CD8-positive, alpha-beta memory T cell (primary cell): ENCODE results near the gene FOXC1. TPM values are rescaled to one million over a fixed set of nuclear protein-coding genes. Genes with fewer than 3 reads are reported as not detected.

Experiments used
- CTCF ChIA-PET: fragments of 350-600 bp; sonication (Branson Sonifier 250); formaldehyde crosslinking; loops from one replicate; lab custom pipeline; 2021; ENCODE audit warnings: antibody characterized with exemption; lab: Charles Lee
- POLR2A ChIA-PET: fragments of 350-600 bp; sonication (Branson Sonifier 250); formaldehyde crosslinking; loops from one replicate; lab custom pipeline; 2021; ENCODE audit warnings: antibody characterized with exemption; lab: Charles Lee
- DNase-seq, 5 donors: peaks; one replicate each; pipeline versions ENCODE4 v3.0.0 to v3.0.0-alpha.2; 2020 to 2022; ENCODE audit warnings: mixed read lengths in 1 of 5
- H3K27ac ChIP-seq: one replicate; pipeline ENCODE4 v1.7.0; 2013; ENCODE audit warnings: low read depth, mild to moderate bottlenecking, low read length, moderate library complexity
- H3K27me3 ChIP-seq: 2 replicates; pipeline ENCODE4 v1.7.0; 2013; ENCODE audit warnings: low read length, mild to moderate bottlenecking; ENCODE audit not compliant: insufficient read depth, poor library complexity, severe bottlenecking
- H3K36me3 ChIP-seq: 2 replicates; pipeline ENCODE4 v1.7.0; 2013; ENCODE audit warnings: mild to moderate bottlenecking, low read length, moderate library complexity; ENCODE audit not compliant: insufficient read depth
- H3K4me1 ChIP-seq: 2 replicates; pipeline ENCODE4 v1.7.0; 2013; ENCODE audit warnings: mild to moderate bottlenecking, low read length, moderate library complexity; ENCODE audit not compliant: insufficient read depth
- H3K4me3 ChIP-seq: 2 replicates; pipeline ENCODE4 v1.7.0; 2013; ENCODE audit warnings: mild to moderate bottlenecking, low read length
- H3K9me3 ChIP-seq: 2 replicates; pipeline ENCODE4 v1.7.0; 2013; ENCODE audit warnings: mild to moderate bottlenecking, low read length
- H3K27ac Mint-ChIP-seq, 8 donors: one replicate each; pipeline ENCODE4 v1.8.0; 2020 to 2021; ENCODE audit warnings: mixed read lengths in 8 of 8, mild to moderate bottlenecking in 6 of 8, inconsistent platforms in 3 of 8, moderate library complexity in 3 of 8
- H3K27me3 Mint-ChIP-seq, 2 donors: one replicate each; pipeline ENCODE4 v1.8.0; 2020 to 2021; ENCODE audit warnings: mixed read lengths in 2 of 2, mild to moderate bottlenecking in 1 of 2, moderate library complexity in 1 of 2
- H3K36me3 Mint-ChIP-seq, 3 donors: one replicate each; pipeline ENCODE4 v1.8.0; 2020 to 2021; ENCODE audit warnings: mixed read lengths in 3 of 3, inconsistent platforms in 1 of 3, mild to moderate bottlenecking in 1 of 3
- H3K4me1 Mint-ChIP-seq, 3 donors: one replicate each; pipeline ENCODE4 v1.8.0; 2020 to 2021; ENCODE audit warnings: mixed read lengths in 3 of 3, inconsistent platforms in 1 of 3, mild to moderate bottlenecking in 1 of 3
- H3K4me3 Mint-ChIP-seq, 7 donors: one replicate each; pipeline ENCODE4 v1.8.0; 2020 to 2021; ENCODE audit warnings: mixed read lengths in 7 of 7, mild to moderate bottlenecking in 6 of 7, moderate library complexity in 4 of 7, inconsistent platforms in 2 of 7
- H3K9me3 Mint-ChIP-seq, 5 donors: one replicate each; pipeline ENCODE4 v1.8.0; 2020 to 2022; ENCODE audit warnings: mixed read lengths in 5 of 5, mild to moderate bottlenecking in 3 of 5, moderate library complexity in 2 of 5, inconsistent platforms in 1 of 5
- polyA plus RNA-seq: library from polyadenylated mRNA; unstranded; fragments of 300-500 nt; fragmentation: Illumina TruSeq; gene quantifications from one replicate; pipeline ENCODE4 v1.2.3, GENCODE V29; 2021
- total RNA-seq, 2 experiments: library from RNA; stranded (reverse); gene quantifications; one replicate each; pipeline ENCODE4 v1.2.3, GENCODE V29; 2021

The FOXC1 gene
- total and polyA plus RNA-seq, 3 experiments from 2014 or later = not detected

- Histone ChIP-seq H3K4me1 (no peaks in the 10 kb centered on the region), H3K27me3 (no peaks in the 10 kb centered on the region), H3K27ac (no peak overlapping the region), H3K4me3 (no peak overlapping the region), H3K36me3 (no peaks in the 10 kb centered on the region), H3K9me3 (no peaks in the 10 kb centered on the region)
- H3K27ac Mint-ChIP-seq = no peak overlapping the region
- POLR2A ChIA-PET = no interaction called here
- peaks cover 0 to 2% (median 0%) of the 10 kb centered on the region in 3 donors for H3K4me1 Mint-ChIP-seq
- CTCF ChIA-PET = no interaction called here
- H3K36me3 Mint-ChIP-seq = peaks cover 0 to 7% (median 5%) of the 10 kb centered on the region in 3 donors
- H3K9me3 Mint-ChIP-seq = no peaks in the 10 kb centered on the region
- H3K27me3 Mint-ChIP-seq = no peaks in the 10 kb centered on the region
- DNase-seq = no peak
- no peak overlapping the region for H3K4me3 Mint-ChIP-seq
Measured at GRCh38 chr6:1658212-1659005, 48.7 kb downstream of the FOXC1 start.

GRCh38 chr6:1659816-1660215, 50.1 kb downstream of the FOXC1 start:
- Mint-ChIP-seq H3K9me3 (no peaks in the 10 kb centered on the region), H3K27me3 (no peaks in the 10 kb centered on the region), H3K4me1 (peaks cover 0 to 2% (median 0%) of the 10 kb centered on the region in 3 donors), H3K36me3 (peaks cover 0 to 7% (median 5%) of the 10 kb centered on the region in 3 donors), H3K27ac (no peak overlapping the region), H3K4me3 (no peak overlapping the region)
- no peak for DNase-seq
- ChIA-PET POLR2A (no interaction called here), CTCF (interaction anchor here (0.6 kb wide), 1 partner anchor 36 kb away, joined by 3 read pairs; no protein-coding TSS in a partner anchor)
- no peaks in the 10 kb centered on the region for H3K36me3 ChIP-seq
- no peak overlapping the region for H3K27ac ChIP-seq
- H3K4me1 ChIP-seq = no peaks in the 10 kb centered on the region
- H3K9me3 ChIP-seq = no peaks in the 10 kb centered on the region
- H3K4me3 ChIP-seq = no peak overlapping the region
- no peaks in the 10 kb centered on the region for H3K27me3 ChIP-seq

DNA sequence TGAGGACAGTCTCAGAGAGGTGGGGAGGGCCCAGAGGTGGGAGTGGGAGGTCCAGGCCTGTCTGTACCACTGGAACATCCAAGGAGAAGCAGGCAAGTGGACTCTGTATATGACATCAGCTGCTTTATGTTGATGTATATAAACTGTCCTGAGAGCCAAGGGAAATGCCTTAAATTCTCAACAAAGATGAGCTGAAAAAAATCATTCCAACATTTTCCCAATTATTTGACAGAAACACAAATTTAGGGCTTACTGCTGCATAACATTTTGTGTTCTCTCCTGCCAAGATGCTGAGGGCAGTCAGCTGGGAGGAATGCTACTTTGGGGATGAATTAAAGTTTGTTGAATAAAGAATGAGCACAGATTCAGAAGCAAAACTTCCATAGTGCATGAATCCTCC, 52.8 kb downstream of the FOXC1 start:
- Histone ChIP-seq H3K9me3 (no peaks in the 10 kb centered on the region), H3K27me3 (no peaks in the 10 kb centered on the region), H3K36me3 (no peaks in the 10 kb centered on the region), H3K27ac (no peak overlapping the region), H3K4me1 (no peaks in the 10 kb centered on the region), H3K4me3 (no peak overlapping the region)
- H3K9me3 Mint-ChIP-seq = no peaks in the 10 kb centered on the region
- no peak for DNase-seq
- ChIA-PET POLR2A (no interaction called here), CTCF (no interaction called here)
- peak overlapping the region in 1 of 8 donors; percentile 16 for H3K27ac Mint-ChIP-seq
- no peaks in the 10 kb centered on the region for H3K27me3 Mint-ChIP-seq
- peaks cover 0 to 7% (median 5%) of the 10 kb centered on the region in 3 donors for H3K36me3 Mint-ChIP-seq
- no peak overlapping the region for H3K4me3 Mint-ChIP-seq
- H3K4me1 Mint-ChIP-seq = peaks cover 0 to 2% (median 0%) of the 10 kb centered on the region in 3 donors

Other genes with a start within 250 kb of the FOXC1 start
- not detected for gene FOXF2, start 220.3 kb upstream of the FOXC1 start, total RNA-seq
- not detected for gene FOXF2, start 220.3 kb upstream of the FOXC1 start, polyA plus RNA-seq